Mucosa of stomach (tissue), 1 donor: Measurements from ENCODE around the gene FKBP15.
"Not testable (repeated sequence)": the region's sequence is repeated elsewhere in the genome, so short reads cannot be mapped to it uniquely, and the experiment has no call there.

Experiments
- H3K27me3 ChIP-seq: one replicate; pipeline ENCODE4 v1.7.0; 2013; ENCODE audit warnings: mild to moderate bottlenecking, low read length; ENCODE audit not compliant: control insufficient read depth, insufficient read depth
- H3K36me3 ChIP-seq: one replicate; pipeline ENCODE4 v1.7.0; 2013; ENCODE audit warnings: low read length; ENCODE audit not compliant: control insufficient read depth, insufficient read depth
- H3K4me1 ChIP-seq: one replicate; pipeline ENCODE4 v1.7.0; 2013; ENCODE audit warnings: mild to moderate bottlenecking, low read length; ENCODE audit not compliant: control insufficient read depth, insufficient read depth
- H3K4me3 ChIP-seq: one replicate; pipeline ENCODE4 v1.7.0; 2013; ENCODE audit warnings: low read length
- H3K9ac ChIP-seq: one replicate; pipeline ENCODE4 v1.7.0; 2013; ENCODE audit warnings: mild to moderate bottlenecking, low read length, moderate library complexity
- H3K9me3 ChIP-seq: one replicate; pipeline ENCODE4 v1.7.0; 2013; ENCODE audit warnings: mild to moderate bottlenecking, low read length, moderate library complexity; ENCODE audit not compliant: control insufficient read depth
- donor health status: Pancreatic carcinoma.

Gene FKBP15

GRCh38 chr9:113247640-113248039 is 26.6 kb upstream of the FKBP15 start:
- Histone ChIP-seq H3K9ac (no peak overlapping the region), H3K36me3 (no peaks in the 10 kb centered on the region), H3K27me3 (no peaks in the 10 kb centered on the region), H3K4me1 (no peaks in the 10 kb centered on the region), H3K4me3 (no peak overlapping the region), H3K9me3 (no peaks in the 10 kb centered on the region)

GRCh38 chr9:113246928-113247327 is 25.9 kb upstream of the FKBP15 start:
- H3K4me3 ChIP-seq, result no peak overlapping the region
- H3K4me1 ChIP-seq, result no peaks in the 10 kb centered on the region
- no peaks in the 10 kb centered on the region for H3K27me3 ChIP-seq
- H3K36me3 ChIP-seq, result no peaks in the 10 kb centered on the region
- H3K9ac ChIP-seq, result no peak overlapping the region
- no peaks in the 10 kb centered on the region for H3K9me3 ChIP-seq

DNA sequence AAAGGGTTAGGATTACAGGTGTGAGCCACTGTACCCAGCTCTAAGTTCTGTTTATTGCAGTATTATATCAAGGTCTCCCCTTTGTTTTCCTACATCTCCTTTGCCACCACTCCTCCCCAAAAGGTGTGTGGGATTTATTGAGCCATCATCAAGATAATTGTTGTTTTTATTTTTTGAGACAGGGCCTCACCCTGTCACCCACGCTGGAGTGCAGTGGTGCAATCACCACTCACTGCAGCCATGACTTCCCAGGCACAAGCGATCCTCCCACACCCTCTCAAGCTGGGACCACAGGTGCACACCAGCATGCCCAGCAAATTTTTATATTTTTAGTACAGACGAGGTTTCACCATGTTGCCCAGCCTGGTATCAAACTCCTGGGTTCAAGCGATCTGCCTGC is 24.8 kb upstream of the FKBP15 start:
- no peaks in the 10 kb centered on the region for H3K9me3 ChIP-seq
- H3K4me3 ChIP-seq, result no peak overlapping the region
- no peak overlapping the region for H3K9ac ChIP-seq
- H3K27me3 ChIP-seq, result no peaks in the 10 kb centered on the region
- peaks cover 4% of the 10 kb centered on the region for H3K36me3 ChIP-seq
- H3K4me1 ChIP-seq, result no peaks in the 10 kb centered on the region

- Histone ChIP-seq H3K4me3 (no peak overlapping the region), H3K4me1 (no peaks in the 10 kb centered on the region), H3K9me3 (no peaks in the 10 kb centered on the region), H3K36me3 (peaks cover 4% of the 10 kb centered on the region), H3K27me3 (no peaks in the 10 kb centered on the region), H3K9ac (no peak overlapping the region)
Observed at GRCh38 chr9:113244556-113244955, 23.5 kb upstream of the FKBP15 start.

DNA sequence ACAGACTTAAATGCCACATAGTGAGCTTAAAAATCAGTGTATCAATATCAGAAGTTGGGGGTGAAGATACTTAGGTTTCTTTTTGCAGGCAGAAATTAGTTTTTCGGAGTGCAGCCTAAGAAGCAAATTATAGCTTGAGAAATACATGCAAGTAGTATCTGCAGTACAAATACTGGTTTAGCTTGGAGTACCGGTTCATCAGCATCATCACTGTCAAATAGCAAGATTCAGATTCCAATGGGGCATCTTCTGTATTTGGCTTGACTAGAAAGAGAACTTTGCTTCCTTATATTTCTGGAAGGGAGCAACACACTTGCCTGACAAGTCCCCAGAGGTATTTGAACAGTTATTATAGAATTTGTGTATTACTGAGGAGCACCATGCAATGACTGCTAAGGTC is 20.1 kb upstream of the FKBP15 start:
- Histone ChIP-seq H3K9me3 (no peaks in the 10 kb centered on the region), H3K9ac (no peak overlapping the region), H3K4me3 (no peak overlapping the region), H3K4me1 (no peaks in the 10 kb centered on the region), H3K36me3 (peaks cover 4% of the 10 kb centered on the region), H3K27me3 (no peaks in the 10 kb centered on the region)

GRCh38 chr9:113238859-113239232 is 17.8 kb upstream of the FKBP15 start:
- H3K9me3 ChIP-seq, result no peaks in the 10 kb centered on the region
- H3K4me1 ChIP-seq, result peaks cover 3% of the 10 kb centered on the region
- no peaks in the 10 kb centered on the region for H3K27me3 ChIP-seq
- H3K9ac ChIP-seq, result no peak overlapping the region
- H3K4me3 ChIP-seq, result no peak overlapping the region
- peaks cover 4% of the 10 kb centered on the region for H3K36me3 ChIP-seq

GRCh38 chr9:113238202-113238858 is 17.3 kb upstream of the FKBP15 start:
- H3K36me3 ChIP-seq, result peaks cover 4% of the 10 kb centered on the region
- no peak overlapping the region for H3K9ac ChIP-seq
- H3K27me3 ChIP-seq, result no peaks in the 10 kb centered on the region
- H3K4me1 ChIP-seq, result peaks cover 8% of the 10 kb centered on the region
- no peak overlapping the region for H3K4me3 ChIP-seq
- no peaks in the 10 kb centered on the region for H3K9me3 ChIP-seq

DNA sequence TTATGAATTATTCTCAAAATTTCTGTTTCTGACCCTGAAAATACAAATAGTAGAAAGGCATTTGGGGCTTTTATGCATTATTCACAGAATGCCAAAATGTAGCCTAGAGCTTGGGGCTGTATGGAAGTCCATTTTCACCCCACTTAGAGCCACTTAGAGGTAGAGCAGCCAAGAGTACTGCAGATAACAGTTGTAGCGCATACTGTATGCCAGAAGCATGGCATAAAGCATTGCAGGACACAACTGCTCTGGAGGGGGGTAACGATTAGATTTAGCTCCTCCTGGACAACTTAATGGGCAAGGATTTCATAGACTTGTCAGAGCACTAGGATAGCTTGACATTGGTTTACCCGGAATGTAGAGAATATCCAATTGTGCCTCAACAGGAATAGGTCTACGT is 15.9 kb upstream of the FKBP15 start:
- H3K9me3 ChIP-seq, result no peaks in the 10 kb centered on the region
- peaks cover 4% of the 10 kb centered on the region for H3K36me3 ChIP-seq
- H3K9ac ChIP-seq, result no peak overlapping the region
- no peak overlapping the region for H3K4me3 ChIP-seq
- H3K4me1 ChIP-seq, result peaks cover 16% of the 10 kb centered on the region
- no peaks in the 10 kb centered on the region for H3K27me3 ChIP-seq

GRCh38 chr9:113235701-113236255 is 14.7 kb upstream of the FKBP15 start:
- not testable (repeated sequence) for H3K4me3 ChIP-seq, H3K9ac ChIP-seq, H3K27me3 ChIP-seq, H3K9me3 ChIP-seq, H3K36me3 ChIP-seq
- H3K4me1 ChIP-seq, result peaks cover 16% of the 10 kb centered on the region

DNA sequence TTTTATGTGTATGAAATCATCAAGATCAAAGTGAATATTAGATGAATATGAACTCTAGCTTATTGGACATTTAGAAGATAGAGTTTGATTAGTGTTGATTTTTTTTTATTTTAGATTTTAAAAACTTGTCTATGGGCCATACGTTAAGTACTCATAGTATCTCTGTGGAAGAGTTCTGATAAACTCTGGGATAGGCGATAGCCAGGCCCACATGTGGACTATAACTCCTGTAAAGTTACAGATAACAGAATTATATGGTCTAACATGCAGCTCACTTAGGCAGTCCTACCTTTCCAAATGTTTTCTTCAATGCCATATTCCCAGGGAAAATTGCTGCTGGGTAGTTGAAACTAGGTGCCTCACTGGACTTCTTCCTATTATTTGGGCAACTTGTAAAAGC is 10.6 kb upstream of the FKBP15 start:
- H3K9ac ChIP-seq, result no peak overlapping the region
- peaks cover 30% of the 10 kb centered on the region for H3K4me1 ChIP-seq

DNA sequence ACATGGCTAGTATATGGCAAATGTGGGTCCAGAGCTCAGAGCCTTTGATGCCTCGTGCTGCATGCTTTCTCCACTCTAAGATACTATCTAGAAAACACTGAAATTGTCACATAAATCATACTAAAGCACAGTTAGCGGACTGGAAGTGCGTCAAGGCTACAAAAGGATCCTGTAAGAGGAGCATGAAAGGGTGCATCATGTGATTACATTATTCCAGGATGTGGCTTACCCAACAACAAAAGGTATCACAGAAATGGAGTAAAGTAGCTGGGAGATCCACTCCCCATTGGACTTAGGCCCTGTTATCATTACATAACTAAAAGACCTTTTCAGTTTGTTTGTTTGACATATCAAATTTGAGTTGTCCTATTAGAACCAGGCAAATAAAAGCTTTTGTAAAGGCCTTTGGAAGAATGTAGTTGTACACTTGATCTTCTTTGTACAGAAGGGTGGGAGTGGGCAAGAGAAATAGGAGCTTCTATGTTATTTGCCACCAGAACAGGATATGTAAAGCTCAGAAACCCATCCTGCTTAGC is 7.1 kb upstream of the FKBP15 start:
- no peak overlapping the region for H3K4me3 ChIP-seq
- H3K9me3 ChIP-seq, result no peaks in the 10 kb centered on the region
- peaks cover 23% of the 10 kb centered on the region for H3K4me1 ChIP-seq
- no peak overlapping the region for H3K9ac ChIP-seq
- H3K36me3 ChIP-seq, result no peaks in the 10 kb centered on the region
- H3K27me3 ChIP-seq, result no peaks in the 10 kb centered on the region

More for the DNA sequence above, 10.6 kb upstream of the FKBP15 start:
- H3K27me3 ChIP-seq, result no peaks in the 10 kb centered on the region
- no peaks in the 10 kb centered on the region for H3K36me3 ChIP-seq
- H3K9me3 ChIP-seq, result no peaks in the 10 kb centered on the region
- no peak overlapping the region for H3K4me3 ChIP-seq

DNA sequence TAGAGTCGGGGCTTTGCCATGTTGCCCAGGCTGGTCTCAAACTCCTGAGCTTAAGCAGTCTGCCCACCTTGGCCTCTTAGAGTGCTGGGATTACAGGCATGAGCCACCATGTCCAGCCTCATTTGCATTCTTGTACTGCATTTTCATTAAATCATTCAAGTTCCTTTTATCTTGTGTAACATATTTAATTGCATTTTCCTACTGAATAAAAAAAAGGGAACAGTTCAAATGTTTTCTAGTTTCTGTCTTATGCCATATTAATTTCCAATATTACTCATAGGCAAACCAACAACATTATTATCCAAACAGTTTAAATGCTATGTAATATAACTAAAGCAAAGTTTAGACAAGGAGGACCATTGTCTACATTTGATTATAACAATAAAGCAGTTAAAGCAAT is 6.4 kb upstream of the FKBP15 start:
- no peak overlapping the region for H3K4me3 ChIP-seq
- H3K9ac ChIP-seq, result no peak overlapping the region
- H3K9me3 ChIP-seq, result no peaks in the 10 kb centered on the region
- H3K36me3 ChIP-seq, result no peaks in the 10 kb centered on the region
- H3K27me3 ChIP-seq, result no peaks in the 10 kb centered on the region
- H3K4me1 ChIP-seq, result peaks cover 23% of the 10 kb centered on the region
